ENCODE results near the gene CETP. TPM values are rescaled to one million over a fixed set of nuclear protein-coding genes. Genes with fewer than 3 reads are reported as not detected.

CETP gene
- total and polyA plus RNA-seq, 9 of the 15 experiments (the other 6 are each of a cell fraction or from before 2014, with no cell fraction given): 0.07 to 0.11 TPM; not detected in 7

DNA sequence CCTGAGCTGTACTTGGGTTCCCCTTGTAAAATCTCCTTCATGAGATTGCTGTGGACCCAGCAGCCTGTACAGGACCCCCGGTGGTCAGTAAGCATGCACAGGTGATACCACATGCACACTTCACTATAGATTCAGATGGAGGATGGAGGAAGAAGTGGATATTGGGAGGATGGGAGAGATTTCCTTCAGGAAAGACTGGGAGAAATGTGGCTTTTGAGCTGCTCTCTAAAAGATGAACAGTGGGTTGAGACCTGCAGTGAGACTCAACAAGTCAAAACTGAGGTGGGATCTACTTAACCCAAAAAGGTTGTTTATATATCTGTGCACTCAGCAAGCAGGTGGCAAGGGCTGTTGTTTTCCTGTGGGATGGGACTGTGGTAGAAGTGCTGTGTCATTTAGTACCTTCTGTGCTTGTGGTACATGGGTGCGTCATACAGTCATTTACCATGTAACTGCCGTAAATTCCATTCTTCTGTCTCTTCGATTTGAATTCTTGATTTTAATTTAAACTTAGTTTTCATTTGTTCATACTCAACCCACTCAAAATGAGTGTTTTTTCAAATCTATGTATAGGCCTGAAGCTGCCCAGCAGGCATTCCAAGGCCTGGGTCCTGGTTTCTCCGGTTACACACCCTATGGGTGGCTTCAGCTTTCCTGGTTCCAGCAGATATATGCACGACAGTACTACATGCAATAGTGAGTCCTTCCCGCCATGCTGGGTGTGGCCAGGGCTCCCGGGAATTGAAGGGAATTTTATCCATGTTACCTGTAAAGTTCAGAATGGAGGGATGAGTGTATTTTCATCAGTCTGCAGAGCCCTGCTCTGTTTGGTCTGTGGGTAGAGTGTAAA, 22.9 kb upstream of the CETP start:
- no peak overlapping the region for H2AFZ ChIP-seq (ENCODE audit: low read depth, low read length)
- H3K9me3 ChIP-seq (replicated peaks; ENCODE audit: control insufficient read depth, insufficient read depth, low read depth, low read length): no peaks in the 10 kb centered on the region
- CTCF ChIA-PET (ENCODE audit: low intra/inter-chr PET ratio): no interaction called here
- no peak overlapping the region for H3K27ac ChIP-seq (ENCODE audit: extremely low read depth, low read depth, low read length)
- peaks cover 11% of the 10 kb centered on the region; the same call in 1 of the 2 replicates for H4K20me1 ChIP-seq (replicated peaks; ENCODE audit: control insufficient read depth, insufficient read depth, low read length)
- no peaks in the 10 kb centered on the region for H3K9me1 ChIP-seq (ENCODE audit: control insufficient read depth, insufficient read depth, low read length)
- no peak for DNase-seq (ENCODE audit: extremely low read depth in 1 of 4, low spot score in 3 of 4)
- H3K9ac ChIP-seq (ENCODE audit: insufficient read depth in 1 of 2, low read depth in 2 of 2, low read length in 2 of 2): no peak overlapping the region; a peak in 1 of 4 replicates
- H3K4me2 ChIP-seq (ENCODE audit: insufficient read depth, low read length): no peak overlapping the region
- in situ Hi-C loops (cut with MboI): no loop called here
- H3K4me1 ChIP-seq (replicated peaks in 1 of 2; ENCODE audit: control insufficient read depth in 2 of 2, insufficient read depth in 2 of 2, low read length in 2 of 2): peaks cover 0 to 11% of the 10 kb centered on the region in 2 experiments; a peak in 2 of 5 replicates
- no peak for ATAC-seq
- H3K4me3 ChIP-seq: no peak overlapping the region
- no peak for FAIRE-seq
- H3K36me3 ChIP-seq (ENCODE audit: control insufficient read depth, insufficient read depth, low read length): peaks cover 92% of the 10 kb centered on the region
- WGBS (ENCODE audit: insufficient coverage, low coverage, missing lambda C conversion rate): 95% methylated on average over 8 of the region's 8 CpGs
- peaks cover 20% of the 10 kb centered on the region for H3K79me2 ChIP-seq (ENCODE audit: control insufficient read depth, insufficient read depth, low read length)
- POLR2A ChIA-PET: interaction anchor here (0.7 to 1.6 kb wide), 7 partner anchors 8 to 69 kb away, joined by 3 to 6 read pairs (median 3); partner anchors contain the start of gene NLRC5
- H3K27me3 ChIP-seq (ENCODE audit: control insufficient read depth in 2 of 2, insufficient read depth in 2 of 2, low read length in 2 of 2): no peaks in the 10 kb centered on the region
- no TSS peak for BruUV-seq (replicated peaks)
- intact Hi-C loops (cut with micrococcal nuclease): no loop called here
- TF ChIP-seq ZNF436 (CRISPR knock-in tag; IDR thresholded peaks at IDR 0.05): peak; percentile 3; the same call in 1 of the 2 replicates
- 0 out of 2 replicates have a peak, but pooled peaks have one; percentile 23 for TF ChIP-seq POLR2AphosphoS5 (IDR thresholded peaks at IDR 0.05; ENCODE audit: control insufficient read depth, insufficient read depth, low read depth, low read length)
- TF ChIP-seq, protein P1, sequence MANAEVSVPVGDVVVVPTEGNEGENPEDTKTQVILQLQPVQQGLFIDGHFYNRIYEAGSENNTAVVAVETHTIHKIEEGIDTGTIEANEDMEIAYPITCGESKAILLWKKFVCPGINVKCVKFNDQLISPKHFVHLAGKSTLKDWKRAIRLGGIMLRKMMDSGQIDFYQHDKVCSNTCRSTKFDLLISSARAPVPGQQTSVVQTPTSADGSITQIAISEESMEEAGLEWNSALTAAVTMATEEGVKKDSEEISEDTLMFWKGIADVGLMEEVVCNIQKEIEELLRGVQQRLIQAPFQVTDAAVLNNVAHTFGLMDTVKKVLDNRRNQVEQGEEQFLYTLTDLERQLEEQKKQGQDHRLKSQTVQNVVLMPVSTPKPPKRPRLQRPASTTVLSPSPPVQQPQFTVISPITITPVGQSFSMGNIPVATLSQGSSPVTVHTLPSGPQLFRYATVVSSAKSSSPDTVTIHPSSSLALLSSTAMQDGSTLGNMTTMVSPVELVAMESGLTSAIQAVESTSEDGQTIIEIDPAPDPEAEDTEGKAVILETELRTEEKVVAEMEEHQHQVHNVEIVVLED (CRISPR knock-in tag; IDR thresholded peaks at IDR 0.05): no peak
- peak in 1 of 2 experiments; percentile 51; a peak in 1 of 4 replicates for TF ChIP-seq SIN3A (IDR thresholded peaks at IDR 0.05; ENCODE audit: borderline replicate concordance in 2 of 2, control insufficient read depth in 1 of 2, low read depth in 2 of 2, low read length in 2 of 2)
- no peak for TF ChIP-seq GABPB1 (CRISPR knock-in tag; IDR thresholded peaks at IDR 0.05)
- TF ChIP-seq NFE2 (IDR thresholded peaks at IDR 0.05; ENCODE audit: low read depth): peak; percentile 39; the same call in 1 of the 2 replicates
- TF ChIP-seq RBFOX2 (IDR thresholded peaks at IDR 0.05; ENCODE audit: low read depth, low read length): peak; percentile 48; the same call in 1 of the 2 replicates
- no peak for TF ChIP-seq HNRNPK (IDR thresholded peaks at IDR 0.05; ENCODE audit: low read depth, low read length, poor library complexity, severe bottlenecking)
- no peak for TF ChIP-seq ZFPM2 (CRISPR knock-in tag; IDR thresholded peaks at IDR 0.05)
- TF ChIP-seq ILF3 (IDR thresholded peaks at IDR 0.05; ENCODE audit: borderline replicate concordance): 0 out of 2 replicates have a peak, but pooled peaks have one; percentile 59
- 0 out of 2 replicates have a peak, but pooled peaks have one; percentile 18 for TF ChIP-seq POLR2G (IDR thresholded peaks at IDR 0.05; ENCODE audit: low read depth, low read length)
- no peak for TF ChIP-seq NCOR1 (IDR thresholded peaks at IDR 0.05)
- peak; percentile 77 for TF ChIP-seq PML (IDR thresholded peaks at IDR 0.05; ENCODE audit: low read length)
- no peak for TF ChIP-seq SMARCC2 (IDR thresholded peaks at IDR 0.05; ENCODE audit: low read depth)
- TF ChIP-seq SUPT5H (IDR thresholded peaks at IDR 0.05): peak; percentile 47; the same call in 1 of the 2 replicates

Data from K562 (cell line).